Pancreas (tissue), 10 donors: ENCODE measurements around the gene UBN1. TPM values are rescaled to one million over a fixed set of nuclear protein-coding genes. Genes with fewer than 3 reads are reported as not detected.

Source experiments
- ATAC-seq, 4 donors: fragments of 200-7000 bp; cut with Tn5 transposase; one replicate each; pipeline versions ENCODE4 v1.8.0 to v1.9.1; 2020; ENCODE audit warnings: mild to moderate bottlenecking in 4 of 4, moderate library complexity in 4 of 4
- DNase-seq, 6 donors: peaks; one replicate each; pipeline ENCODE4 v3.0.0-alpha.2; 2020
- FAIRE-seq: peaks from 2 replicates; lab custom pipeline; 2012; peaks lifted over from hg19 to GRCh38; lab: Jason Lieb, UNC
- H3K27ac ChIP-seq, 4 donors: fragments of 200-600 bp; sonication (generic); 1 replicate in 3 of 4; 2 replicates in 1 of 4; pipeline versions ENCODE4 v1.5.0 to v1.8.0; 2020
- H3K27me3 ChIP-seq, 4 donors: fragments of 200-600 bp; one replicate each; pipeline ENCODE4 v1.8.0; 2021
- H3K36me3 ChIP-seq, 3 donors: fragments of 200-600 bp; sonication (generic) in 1 of 3; one replicate each; pipeline versions ENCODE4 v1.5.0 to v1.8.0; 2020 to 2021
- H3K4me1 ChIP-seq, 3 donors: fragments of 200-600 bp; one replicate each; pipeline ENCODE4 v1.8.0; 2021
- H3K4me3 ChIP-seq, 4 donors: fragments of 200-600 bp; sonication (generic) in 2 of 4; one replicate each; pipeline versions ENCODE4 v1.5.0 to v1.8.0; 2020 to 2021
- H3K9me3 ChIP-seq, 4 donors: fragments of 200-600 bp; one replicate each; pipeline ENCODE4 v1.8.0; 2021
- WGBS, 2 donors: extraction: QIAGEN DNeasy Blood & Tissue Kit; methylation state at CpG; one replicate each; pipeline ENCODE4 v1.1.7; 2013; 5-methylcytosine and 5-hydroxymethylcytosine counted together
- intact Hi-C, 3 donors: fragments of 100-400 bp; cut with DNase I; formaldehyde crosslinking; loops; one replicate each; pipeline versions ENCODE4 v1.11.1 to v1.14.2; 2022
- polyA plus RNA-seq, 2 donors: library from polyadenylated mRNA; stranded (reverse); fragments of 200-250 nt; gene quantifications; one replicate each; pipeline ENCODE4 v1.2.3, GENCODE V29; 2013
- total RNA-seq, 6 donors: library from RNA; stranded (reverse); fragmentation: NEBNext Ultra II Directional in 4 of 6; extraction: Animal tissue kit (Norgen Biotek cat#: 25700) in 4 of 6; gene quantifications; one replicate each; pipeline versions ENCODE4 v1.2.1 to v1.2.4, GENCODE V29; 2021 to 2023
- TF ChIP-seq, protein P1 (sequence below), 4 donors: fragments of 200-600 bp; sonication (generic) in 3 of 4; IDR thresholded peaks; one replicate each; pipeline versions ENCODE4 v1.5.0 to v1.8.0; 2021; ENCODE audit warnings: antibody characterized with exemption in 4 of 4
- donor health status: healthy with polysubstance abuse.
- donor health status: DM: no; HTN: no; CAD: no; lungs with moderate emphysema.
- donor health status: DM: no; HTN: no; CAD: no.
- donor health status: control.
- donor health status: control.
- donor health status: Bipolar disorder and iron deficiency.
- donor health status: DM: yes; HTN: yes; CAD: no.
- donor health status: DM: no; HTN: no; CAD: no.
- donor health status: DM: no; HTN: no; CAD: no.
- donor health status: DM: yes; HTN: yes; CAD: no.

UBN1 gene
- total and polyA plus RNA-seq, 8 donors: 8.0 to 17.3 (median 10.9) TPM

DNA sequence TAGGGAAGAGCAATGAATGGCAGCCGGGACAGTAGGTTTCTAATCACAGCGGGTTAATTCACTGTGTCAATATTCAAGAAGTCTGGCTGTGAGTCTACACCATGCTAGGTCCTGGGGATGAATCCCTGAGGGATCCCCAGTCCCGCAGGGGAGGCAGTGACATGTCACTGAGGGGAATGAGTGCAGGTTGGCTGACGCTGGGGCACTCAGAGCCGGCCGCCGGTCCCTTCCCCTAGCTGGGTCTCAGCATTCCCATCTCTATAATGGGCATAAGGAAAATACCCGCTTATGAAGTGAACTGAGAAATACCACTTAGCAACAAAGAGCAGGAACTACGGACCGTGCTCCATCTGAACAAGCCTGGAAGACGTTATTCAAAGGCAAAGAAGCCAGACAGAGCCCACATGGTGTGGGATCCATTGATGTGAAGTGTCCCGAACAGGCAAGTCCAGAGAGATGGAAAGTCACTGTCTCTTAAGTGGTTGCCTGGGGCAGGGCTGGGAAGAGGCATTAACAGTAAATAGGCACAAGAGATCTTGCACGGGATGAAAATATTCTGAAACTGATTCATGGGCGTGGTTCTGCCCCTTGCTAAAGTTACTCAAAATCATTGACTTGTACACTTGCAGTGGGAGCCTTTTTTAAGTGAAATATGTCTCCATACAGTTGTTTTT, 57.8 kb downstream of the UBN1 start:
- no peak for ATAC-seq
- FAIRE-seq: no peak
- H3K4me3 ChIP-seq: no peak overlapping the region
- H3K27ac ChIP-seq: no peak overlapping the region
- TF ChIP-seq, protein P1, sequence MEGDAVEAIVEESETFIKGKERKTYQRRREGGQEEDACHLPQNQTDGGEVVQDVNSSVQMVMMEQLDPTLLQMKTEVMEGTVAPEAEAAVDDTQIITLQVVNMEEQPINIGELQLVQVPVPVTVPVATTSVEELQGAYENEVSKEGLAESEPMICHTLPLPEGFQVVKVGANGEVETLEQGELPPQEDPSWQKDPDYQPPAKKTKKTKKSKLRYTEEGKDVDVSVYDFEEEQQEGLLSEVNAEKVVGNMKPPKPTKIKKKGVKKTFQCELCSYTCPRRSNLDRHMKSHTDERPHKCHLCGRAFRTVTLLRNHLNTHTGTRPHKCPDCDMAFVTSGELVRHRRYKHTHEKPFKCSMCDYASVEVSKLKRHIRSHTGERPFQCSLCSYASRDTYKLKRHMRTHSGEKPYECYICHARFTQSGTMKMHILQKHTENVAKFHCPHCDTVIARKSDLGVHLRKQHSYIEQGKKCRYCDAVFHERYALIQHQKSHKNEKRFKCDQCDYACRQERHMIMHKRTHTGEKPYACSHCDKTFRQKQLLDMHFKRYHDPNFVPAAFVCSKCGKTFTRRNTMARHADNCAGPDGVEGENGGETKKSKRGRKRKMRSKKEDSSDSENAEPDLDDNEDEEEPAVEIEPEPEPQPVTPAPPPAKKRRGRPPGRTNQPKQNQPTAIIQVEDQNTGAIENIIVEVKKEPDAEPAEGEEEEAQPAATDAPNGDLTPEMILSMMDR (IDR thresholded peaks at IDR 0.05): no peak
- H3K36me3 ChIP-seq: no peaks in the 10 kb centered on the region
- intact Hi-C loops: no loop called here
- 80 to 94% methylated on average over 14 of the region's 14 CpGs for WGBS, 2 donors
- no peaks in the 10 kb centered on the region for H3K9me3 ChIP-seq
- no peaks in the 10 kb centered on the region for H3K27me3 ChIP-seq
- DNase-seq: no peak
- no peaks in the 10 kb centered on the region for H3K4me1 ChIP-seq

DNA sequence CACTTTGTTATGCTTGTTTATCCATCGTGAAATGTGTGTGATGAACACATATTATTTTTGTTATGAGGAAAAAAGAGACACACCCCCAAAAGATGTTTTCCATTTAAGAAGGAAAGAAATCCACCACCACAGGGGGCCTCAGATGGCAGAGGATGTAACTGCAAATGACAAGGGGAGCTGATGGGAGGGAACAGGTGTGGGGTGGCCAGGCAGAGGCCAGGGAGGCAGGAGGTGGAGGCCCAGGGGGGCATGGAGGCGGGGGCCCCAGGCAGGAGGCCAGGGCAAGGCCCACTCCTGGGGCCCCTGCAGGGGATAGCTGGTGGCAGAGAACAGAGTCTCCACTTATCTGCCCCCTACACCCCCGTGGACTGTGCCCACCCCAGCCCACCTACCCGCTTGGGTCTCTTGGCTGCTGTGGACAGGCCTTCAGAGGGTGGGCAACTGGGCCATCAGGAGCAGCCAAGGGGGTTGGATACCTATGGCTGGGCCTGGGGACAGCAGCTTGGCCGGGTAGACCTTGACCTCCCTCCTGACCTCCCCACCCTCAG, 61.6 kb downstream of the UBN1 start:
- no peaks in the 10 kb centered on the region for H3K36me3 ChIP-seq
- no peaks in the 10 kb centered on the region for H3K4me1 ChIP-seq
- TF ChIP-seq, protein P1 (IDR thresholded peaks at IDR 0.05): no peak
- intact Hi-C loops: no loop called here
- H3K4me3 ChIP-seq: no peak overlapping the region
- 92 to 98% methylated on average over 4 to 5 of the region's 5 CpGs for whole genome bisulfite sequencing, 2 donors
- no peaks in the 10 kb centered on the region for H3K27me3 ChIP-seq
- H3K9me3 ChIP-seq: no peaks in the 10 kb centered on the region
- FAIRE-seq (no peak), DNase-seq (no peak), ATAC-seq (no peak)
- no peak overlapping the region for H3K27ac ChIP-seq

DNA sequence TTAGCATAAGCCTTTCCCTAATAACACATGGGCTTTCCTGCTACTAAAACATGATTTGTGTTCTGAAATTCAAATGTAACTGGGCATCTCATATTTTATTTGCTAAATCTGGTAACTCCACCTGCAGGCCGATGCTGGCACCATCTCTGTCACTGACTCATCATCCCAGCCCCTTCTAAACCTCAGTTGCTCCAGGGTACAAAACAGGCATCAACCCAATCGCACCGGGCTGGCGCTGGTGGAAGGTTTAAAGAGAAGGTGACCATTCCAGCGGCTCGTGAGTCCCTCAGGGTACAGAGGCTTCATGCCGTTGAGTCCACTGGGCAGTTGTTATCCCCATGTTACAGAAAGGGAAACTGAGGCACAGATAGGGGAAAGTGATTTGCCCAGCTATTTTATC, 62.5 kb downstream of the UBN1 start:
- intact Hi-C loops: loop anchor here in 1 of 3 donors (10.0 kb wide), 1 partner anchor 55 kb away; no protein-coding TSS in a partner anchor
- DNase-seq (no peak), FAIRE-seq (no peak), ATAC-seq (no peak)
- Histone ChIP-seq H3K36me3 (no peaks in the 10 kb centered on the region), H3K4me3 (no peak overlapping the region), H3K4me1 (no peaks in the 10 kb centered on the region), H3K27me3 (no peaks in the 10 kb centered on the region), H3K9me3 (no peaks in the 10 kb centered on the region), H3K27ac (no peak overlapping the region)
- TF ChIP-seq, protein P1 (IDR thresholded peaks at IDR 0.05): no peak
- WGBS, 2 donors: 79 to 90% methylated on average over 7 of the region's 7 CpGs

DNA sequence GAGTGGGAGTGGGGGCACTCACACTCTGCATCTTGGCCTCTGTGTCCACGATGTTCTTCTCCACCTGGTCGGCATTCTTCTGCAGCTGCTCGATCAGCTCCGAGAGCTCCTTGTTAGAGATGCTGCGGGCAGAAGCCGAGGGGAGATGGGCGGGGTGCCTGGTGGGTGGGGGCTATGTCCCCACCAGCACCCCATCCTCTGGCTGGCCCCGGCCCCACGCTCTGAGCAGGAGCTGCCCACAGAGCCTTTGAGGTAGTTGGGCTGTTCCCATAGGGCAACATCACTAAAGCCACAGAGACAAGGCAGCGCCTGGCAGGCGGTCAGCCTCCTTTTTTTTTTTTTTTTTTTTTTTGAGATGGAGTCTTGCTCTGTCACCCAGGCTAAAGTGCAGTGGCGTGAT, 63.5 kb downstream of the UBN1 start:
- no peak for ATAC-seq
- no peak overlapping the region for H3K4me3 ChIP-seq
- H3K4me1 ChIP-seq: no peaks in the 10 kb centered on the region
- no peaks in the 10 kb centered on the region for H3K9me3 ChIP-seq
- intact Hi-C loops: loop anchor here in 1 of 3 donors (10.0 kb wide), 1 partner anchor 56 kb away; no protein-coding TSS in a partner anchor
- TF ChIP-seq, protein P1 (IDR thresholded peaks at IDR 0.05): no peak
- no peak overlapping the region for H3K27ac ChIP-seq
- H3K36me3 ChIP-seq: no peaks in the 10 kb centered on the region
- FAIRE-seq: no peak
- 88 to 97% methylated on average over 12 of the region's 12 CpGs for WGBS, 2 donors
- no peak for DNase-seq
- no peaks in the 10 kb centered on the region for H3K27me3 ChIP-seq

DNA sequence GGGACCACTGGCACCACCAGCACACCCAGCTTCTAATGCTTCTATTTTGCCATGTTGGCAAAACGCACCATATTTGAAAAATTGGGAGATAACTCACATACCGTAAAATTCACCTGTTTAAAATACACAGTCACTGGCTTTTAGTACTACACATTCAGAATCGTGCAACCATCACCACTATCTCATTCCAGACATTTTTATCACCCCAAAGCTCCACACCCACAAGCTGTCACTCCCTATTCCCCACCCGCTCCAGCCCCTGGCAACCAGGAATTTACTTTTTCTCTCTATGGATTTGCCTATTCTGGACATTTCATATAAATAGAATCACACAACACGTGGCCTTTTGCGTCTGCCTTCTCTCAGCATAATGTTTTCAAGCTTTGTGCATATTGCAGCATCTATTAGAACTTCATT, 64.7 kb downstream of the UBN1 start:
- ATAC-seq (peak in 1 of 4 donors; percentile 30), FAIRE-seq (no peak), DNase-seq (no peak)
- Histone ChIP-seq H3K27me3 (no peaks in the 10 kb centered on the region), H3K4me3 (no peak overlapping the region), H3K4me1 (no peaks in the 10 kb centered on the region), H3K9me3 (no peaks in the 10 kb centered on the region), H3K36me3 (no peaks in the 10 kb centered on the region), H3K27ac (no peak overlapping the region)
- intact Hi-C loops: loop anchor here in 1 of 3 donors (10.0 kb wide), 1 partner anchor 57 kb away; no protein-coding TSS in a partner anchor
- WGBS, 2 donors: 57 to 74% methylated on average over 6 of the region's 6 CpGs
- TF ChIP-seq, protein P1 (IDR thresholded peaks at IDR 0.05): no peak
